Stimulated activated CD8-positive, alpha-beta memory T cell treated with anti-CD3 and anti-CD28 coated beads, Interleukin-2, amount 100 ng/mL, for 48 hours (primary cell): ENCODE measurements around the gene PDE8A.
"Not testable (repeated sequence)": the region's sequence is repeated elsewhere in the genome, so short reads cannot be mapped to it uniquely, and the experiment has no call there.

Experiments
- DNase-seq, 2 donors: peaks; one replicate each; pipeline ENCODE4 v3.0.0-alpha.2; 2020; ENCODE audit warnings: low read depth in 2 of 2

PDE8A gene

DNA sequence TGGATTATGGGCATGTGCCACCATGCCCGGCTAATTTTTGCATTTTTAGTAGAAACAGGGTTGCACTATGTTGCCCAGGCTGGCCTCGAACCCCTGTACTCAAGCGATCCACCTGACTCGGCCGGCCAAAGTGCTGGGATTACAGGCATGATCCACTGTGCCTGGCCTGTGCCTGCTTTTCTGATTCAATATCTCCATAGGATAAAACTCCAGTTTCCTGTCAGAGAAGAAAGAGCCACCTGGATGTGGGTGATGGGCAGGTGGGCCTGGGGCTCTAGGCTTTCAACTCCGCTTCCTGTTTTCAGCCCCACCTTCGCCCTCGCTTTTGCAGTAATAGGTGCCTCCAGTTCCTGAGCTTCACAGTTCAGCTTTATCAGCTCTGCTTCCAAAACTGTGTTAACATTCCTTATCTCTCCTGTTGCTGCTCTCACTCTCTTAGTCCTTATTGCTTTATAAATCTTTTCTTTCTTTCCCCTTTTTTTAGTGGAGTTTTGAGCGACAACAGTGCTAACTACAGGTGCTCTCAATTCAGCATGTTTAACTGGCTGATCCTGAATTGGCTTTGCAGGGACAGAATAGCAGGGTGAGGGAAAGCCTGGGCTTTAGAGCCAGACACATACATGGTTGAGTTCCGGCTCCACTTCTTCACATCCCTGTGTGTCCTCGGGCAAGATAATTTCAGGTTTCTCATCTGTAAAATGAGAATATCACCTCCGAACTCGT is 21.1 kb upstream of the PDE8A start:
- DNase-seq: no peak

GRCh38 chr15:84961114-84961452 is 20.6 kb upstream of the PDE8A start:
- DNase-seq: no peak

GRCh38 chr15:84961707-84962106 is 19.9 kb upstream of the PDE8A start:
- no peak for DNase-seq

- no peak for DNase-seq
Observed at GRCh38 chr15:84962955-84963354, 18.7 kb upstream of the PDE8A start.

DNA sequence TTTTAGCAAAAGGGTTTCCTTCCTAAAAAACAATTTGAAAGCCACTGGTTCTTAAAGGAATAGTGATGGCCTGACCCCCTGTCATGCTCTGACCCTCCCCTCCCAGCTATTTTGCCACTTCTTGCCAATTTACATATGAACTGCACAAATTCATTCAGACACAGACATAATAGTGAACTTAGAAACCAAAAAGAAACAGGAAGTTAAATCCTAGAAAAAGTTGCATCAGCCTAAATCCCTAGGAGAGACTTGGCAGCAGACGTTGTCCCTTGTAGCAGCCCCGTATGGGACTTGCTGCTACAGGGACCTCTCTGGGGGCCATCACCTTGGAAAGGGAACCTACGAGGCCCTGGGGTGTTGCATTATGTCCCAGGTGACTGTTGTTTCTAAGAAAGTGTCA is 14.3 kb upstream of the PDE8A start:
- DNase-seq: no peak

- DNase-seq: no peak
Observed at GRCh38 chr15:84968301-84968700, 13.4 kb upstream of the PDE8A start.

- DNase-seq: no peak
Observed at GRCh38 chr15:84969257-84969656, 12.4 kb upstream of the PDE8A start.

DNA sequence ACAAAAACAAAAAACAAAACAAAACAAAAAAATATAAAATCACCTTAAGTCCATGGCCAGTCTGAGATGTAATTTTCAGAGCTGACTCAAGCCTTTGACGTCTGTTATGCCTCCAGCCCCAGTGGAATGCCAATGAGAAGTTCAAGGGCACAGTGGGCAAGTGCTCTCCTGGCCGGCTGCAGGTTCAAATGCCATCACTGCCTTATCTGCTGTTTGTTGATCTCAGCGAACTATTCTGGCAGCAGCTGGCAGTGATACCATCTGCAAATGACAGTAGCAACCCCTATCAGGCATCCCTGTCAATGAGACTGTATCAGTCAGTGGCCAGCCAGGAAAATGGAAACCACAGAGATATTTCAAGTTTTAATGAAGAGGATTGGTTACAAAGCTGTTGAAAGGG is 10.8 kb upstream of the PDE8A start:
- DNase-seq: no peak

DNA sequence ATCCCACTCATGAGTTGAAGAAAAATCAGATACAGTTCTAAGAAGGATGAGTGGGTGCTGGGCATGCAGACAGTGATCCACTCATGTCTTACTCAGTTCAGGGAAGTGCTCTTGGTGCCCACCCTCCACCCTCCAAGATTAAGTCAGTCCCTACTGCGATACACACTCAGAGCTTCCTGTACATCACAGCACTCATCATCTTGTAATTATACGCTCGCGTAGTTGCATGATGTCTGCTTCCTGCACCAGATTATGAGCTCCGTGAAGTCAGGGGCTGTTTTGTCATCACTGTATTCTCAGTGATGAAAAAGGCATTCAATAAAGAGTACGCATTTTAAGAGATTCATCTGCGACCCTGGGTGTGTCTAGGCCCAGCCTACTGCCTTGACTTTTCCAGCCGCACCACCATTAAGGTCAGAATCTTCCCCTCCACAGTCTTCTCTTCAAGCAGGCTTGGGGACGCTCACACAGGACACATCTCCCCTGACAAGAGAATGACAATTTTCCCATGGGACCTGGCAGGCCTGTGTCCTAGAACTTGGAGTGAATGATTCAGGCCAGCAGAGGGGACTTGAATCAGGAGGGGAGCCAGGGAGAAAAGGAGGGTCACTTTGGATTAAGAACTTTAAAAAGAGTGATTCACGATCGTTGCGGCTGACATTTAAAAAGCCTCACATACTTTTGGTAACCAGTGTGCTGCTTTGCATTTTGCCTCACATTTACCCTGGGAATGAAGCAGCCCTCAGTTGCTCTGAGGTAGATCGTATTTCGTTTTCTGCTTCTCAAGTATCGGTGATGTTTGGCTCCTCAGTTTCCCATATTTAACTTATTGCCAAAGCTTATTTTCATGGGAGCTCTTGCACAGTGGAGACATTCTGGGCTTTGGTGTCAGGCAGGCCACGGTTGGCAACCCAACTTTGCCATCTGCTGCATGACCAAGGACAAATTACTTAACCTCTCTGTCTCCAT is 7.9 kb upstream of the PDE8A start:
- no peak for DNase-seq

DNA sequence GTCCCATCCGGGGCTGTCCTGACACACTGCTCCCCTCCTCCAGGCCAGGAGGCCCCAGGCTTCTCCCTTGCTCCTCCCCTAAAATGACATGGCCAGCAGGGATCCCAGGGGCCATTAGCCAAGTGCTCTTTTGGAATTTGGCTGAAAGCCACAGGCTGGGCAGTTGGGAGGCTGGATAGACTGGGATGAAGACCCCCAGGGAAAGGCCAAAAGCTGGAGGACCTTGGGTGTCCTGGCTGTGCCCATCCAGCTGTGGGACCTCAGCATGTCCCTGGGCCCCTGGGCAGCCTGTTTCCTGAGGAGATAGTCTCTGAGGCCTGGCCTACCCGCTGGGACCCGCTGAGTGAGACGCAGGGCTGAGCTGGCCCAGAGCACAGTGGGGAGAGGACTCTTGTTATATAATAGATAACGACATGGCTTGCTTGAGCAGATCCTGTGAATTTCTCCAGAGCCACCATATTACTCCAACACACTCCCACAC is 5.7 kb upstream of the PDE8A start:
- DNase-seq: no peak

- no peak for DNase-seq
Observed at GRCh38 chr15:84976746-84977345, 4.8 kb upstream of the PDE8A start.

DNA sequence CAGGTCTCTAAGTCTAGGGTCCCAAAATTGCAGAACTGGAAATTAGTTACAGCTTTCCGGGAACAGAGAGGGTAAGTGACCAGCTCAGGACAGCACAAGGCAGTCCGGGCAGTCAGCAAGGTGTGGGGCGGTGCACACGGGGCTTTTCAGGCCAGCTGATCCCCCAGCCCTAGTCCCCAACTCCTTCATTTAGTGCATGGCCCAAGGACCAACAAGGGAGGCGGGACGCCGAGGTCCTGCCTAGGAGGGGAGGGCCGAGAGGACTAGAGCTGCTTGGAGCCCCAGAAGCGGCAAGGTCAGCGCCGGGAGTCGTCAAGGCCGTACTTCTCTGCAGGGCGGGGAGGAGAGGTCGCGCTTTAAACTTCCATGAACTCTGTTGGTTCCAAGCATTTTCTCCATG is 2.0 kb upstream of the PDE8A start:
- no peak for DNase-seq

DNA sequence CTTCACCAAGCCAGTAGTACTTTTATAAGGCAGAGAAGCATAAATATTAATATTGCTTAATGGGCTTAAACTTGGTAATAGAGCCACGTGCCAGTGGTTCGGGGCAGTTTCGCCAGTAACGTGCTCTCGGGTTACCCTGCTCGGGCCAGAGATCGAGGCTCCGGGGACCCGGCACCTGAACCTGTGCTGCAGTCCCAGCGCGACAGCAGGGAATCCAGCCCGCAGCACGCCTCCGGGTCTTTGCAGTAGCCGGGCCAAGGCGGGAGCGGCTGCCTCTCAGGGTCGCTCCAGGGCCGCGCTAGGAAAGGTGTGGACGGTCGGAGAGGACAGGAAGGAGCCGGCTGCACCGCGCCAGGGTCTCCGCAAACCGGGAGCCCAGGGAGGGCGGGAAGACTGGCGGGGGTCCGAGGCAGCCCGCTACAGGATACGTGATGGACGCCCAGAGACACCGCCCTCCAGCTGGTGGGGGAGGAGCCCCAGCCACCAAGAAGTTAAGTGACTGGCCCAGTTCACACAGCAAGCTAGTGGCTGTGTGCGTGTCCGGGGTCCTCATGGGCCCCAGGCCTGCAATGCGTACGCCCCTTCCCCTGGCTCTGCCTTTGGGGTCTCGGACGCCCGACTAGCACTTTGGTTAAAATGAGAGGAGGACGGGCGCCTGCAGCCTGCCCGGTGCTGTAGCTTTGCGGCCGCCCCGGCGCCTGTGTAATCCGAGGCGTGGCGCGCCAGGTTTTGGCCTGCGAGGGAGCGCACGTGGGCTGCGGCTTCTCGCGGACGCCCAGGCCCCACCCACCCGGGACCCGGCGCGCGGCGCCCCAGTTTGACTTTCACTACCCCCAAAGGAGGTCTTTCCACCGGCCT is 1.2 kb upstream of the PDE8A start:
- peak; percentile 76 to 80 for DNase-seq

DNA sequence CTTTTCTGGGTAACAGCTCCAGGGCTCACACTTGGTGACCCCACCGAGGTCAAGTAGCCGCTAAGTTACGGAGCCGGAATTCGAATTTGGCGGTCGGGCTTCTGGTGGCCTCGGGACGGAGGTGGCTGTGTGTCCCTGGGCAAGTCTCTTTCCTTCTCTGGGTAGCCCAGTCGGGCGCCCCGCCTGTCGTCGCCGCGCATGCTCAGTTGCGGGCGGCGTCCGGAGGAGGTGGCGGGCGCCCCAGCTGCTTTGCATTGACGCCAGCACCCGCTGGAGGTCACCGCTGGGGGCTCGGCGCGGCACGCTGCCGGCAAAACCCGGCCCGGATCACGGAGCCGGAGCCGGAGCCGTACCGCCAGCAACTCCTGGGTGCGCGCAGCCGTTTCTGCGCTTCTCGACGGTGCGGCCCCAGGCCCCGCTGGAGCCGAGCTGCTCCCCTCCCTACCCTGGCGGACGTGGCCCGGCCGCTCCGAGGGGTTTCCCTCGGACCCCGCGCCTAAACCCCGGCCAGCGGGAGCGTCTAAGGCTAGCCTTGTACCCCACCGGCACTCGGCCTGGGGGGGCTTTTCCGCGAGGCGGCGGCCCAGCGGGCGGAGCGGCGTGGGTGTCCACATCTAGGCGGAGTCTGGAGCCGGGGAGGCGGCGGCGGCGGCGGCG is 474 bp upstream of the PDE8A start:
- peak; percentile 94 to 96 for DNase-seq

DNA sequence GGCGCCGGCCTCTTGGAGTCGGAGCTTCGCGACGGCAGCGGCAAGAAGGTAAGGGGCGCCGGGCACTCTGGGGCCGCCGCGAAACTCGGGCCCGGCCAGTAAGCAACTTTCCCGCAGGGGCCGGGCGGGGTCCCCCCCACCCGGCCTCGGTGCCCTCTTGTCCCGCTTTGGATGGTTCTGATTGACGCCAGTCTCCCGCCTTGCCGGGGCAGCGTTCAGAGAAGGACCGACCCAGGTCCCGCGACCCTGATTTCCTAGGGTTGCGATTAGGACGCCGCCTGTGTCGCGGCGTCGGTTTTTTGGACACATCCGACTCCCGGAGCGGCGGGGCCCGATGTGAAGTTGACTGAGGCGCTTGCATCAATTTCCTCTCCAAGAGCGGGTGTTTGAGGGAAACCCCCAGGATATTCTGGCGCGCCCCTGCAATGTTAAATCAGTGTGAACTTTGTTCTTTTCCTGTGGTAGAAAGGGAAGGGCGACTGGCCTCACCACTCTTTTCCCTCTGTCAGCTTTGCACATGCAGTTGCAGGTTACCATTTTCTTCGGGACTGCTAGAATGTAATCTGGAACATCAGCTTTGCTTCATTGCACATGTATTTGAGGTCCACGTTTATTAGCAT is 755 bp downstream of the PDE8A start:
- DNase-seq: peak; percentile 25 to 38

DNA sequence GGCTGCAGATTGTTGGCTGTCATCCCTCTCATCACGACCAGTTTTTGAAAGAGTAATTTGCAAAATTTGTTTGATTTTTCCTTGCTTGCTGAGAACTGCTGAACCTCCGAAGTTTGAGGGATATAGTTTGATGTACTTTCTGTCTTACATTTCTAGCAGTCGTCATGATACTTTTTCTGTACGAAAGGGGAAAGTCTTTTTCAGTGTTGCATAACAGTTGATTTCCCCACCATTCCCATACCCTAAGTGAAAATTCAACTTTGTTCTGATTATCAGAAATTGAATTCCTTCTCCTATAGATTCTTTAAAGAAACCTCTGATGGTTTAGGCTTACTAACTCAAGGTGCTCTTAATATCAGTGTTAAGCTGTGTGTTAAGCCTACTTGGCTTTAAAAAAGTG is 1.6 kb downstream of the PDE8A start:
- DNase-seq: no peak

- DNase-seq: no peak
Observed at GRCh38 chr15:84983711-84984110, 2.1 kb downstream of the PDE8A start.

GRCh38 chr15:84985158-84985557 is 3.5 kb downstream of the PDE8A start:
- DNase-seq: no peak

- DNase-seq: not testable (repeated sequence)
Observed at GRCh38 chr15:84987351-84987750, 5.7 kb downstream of the PDE8A start.

- no peak for DNase-seq
Observed at GRCh38 chr15:84987949-84988624, 6.4 kb downstream of the PDE8A start.
